ENCODE measurements around the gene ADAP1. TPM values are rescaled to one million over a fixed set of nuclear protein-coding genes. Genes with fewer than 3 reads are reported as not detected.
"Not testable (repeated sequence)": the region's sequence is repeated elsewhere in the genome, so short reads cannot be mapped to it uniquely, and the experiment has no call there.

ADAP1 gene
- total RNA-seq, 2 experiments from 2014 or later, result 2.4 to 7.0 TPM

GRCh38 chr7:961546-962400, 7.3 kb upstream of the ADAP1 start:
- POLR2A ChIA-PET, result interaction anchor here (1.5 kb wide), 1 partner anchor 11 kb away, joined by 5 read pairs; no protein-coding TSS in a partner anchor

GRCh38 chr7:960972-961371, 6.5 kb upstream of the ADAP1 start:
- H3K27ac ChIP-seq (ENCODE audit: low read depth, low read length, poor library complexity, severe bottlenecking); H3K79me2 ChIP-seq (ENCODE audit: insufficient read depth, low read depth, low read length); DNase-seq (ENCODE audit: low spot score); H3K4me2 ChIP-seq (ENCODE audit: low read length); BruUV-seq (replicated peaks); H4K20me1 ChIP-seq (ENCODE audit: insufficient read depth, low read length); POLR2A ChIA-PET; CTCF ChIA-PET (ENCODE audit: unreplicated experiment); H2AFZ ChIP-seq (ENCODE audit: low read length); H3K36me3 ChIP-seq (ENCODE audit: insufficient read depth, low read length); intact Hi-C loops (cut with micrococcal nuclease; ENCODE audit: unreplicated experiment); H3K9me2 ChIP-seq (ENCODE audit: insufficient read depth, low read length); H3K9me3 ChIP-seq (ENCODE audit: low read length); H3K4me3 ChIP-seq (ENCODE audit: low read depth, low read length, poor library complexity, severe bottlenecking): not testable (repeated sequence)
- peaks cover 41% of the 10 kb centered on the region for H3K4me1 ChIP-seq (ENCODE audit: insufficient read depth, low read length, poor library complexity, severe bottlenecking)

More at GRCh38 chr7:961546-962400, 7.3 kb upstream of the ADAP1 start:
- Histone ChIP-seq H4K20me1 (ENCODE audit: insufficient read depth, low read length) (no peaks in the 10 kb centered on the region), H3K4me2 (ENCODE audit: low read length) (no peak overlapping the region), H3K36me3 (ENCODE audit: insufficient read depth, low read length) (peaks cover 7% of the 10 kb centered on the region), H3K4me1 (ENCODE audit: insufficient read depth, low read length, poor library complexity, severe bottlenecking) (peaks cover 41% of the 10 kb centered on the region), H3K27ac (ENCODE audit: low read depth, low read length, poor library complexity, severe bottlenecking) (no peak overlapping the region), H3K9me3 (ENCODE audit: low read length) (no peaks in the 10 kb centered on the region), H3K9me2 (ENCODE audit: insufficient read depth, low read length) (no peaks in the 10 kb centered on the region), H3K4me3 (ENCODE audit: low read depth, low read length, poor library complexity, severe bottlenecking) (no peak overlapping the region), H2AFZ (ENCODE audit: low read length) (no peak overlapping the region), H3K79me2 (ENCODE audit: insufficient read depth, low read depth, low read length) (no peaks in the 10 kb centered on the region)
- no TSS peak for BruUV-seq (replicated peaks)
- DNase-seq (ENCODE audit: low spot score), result no peak
- CTCF ChIA-PET (ENCODE audit: unreplicated experiment), result no interaction called here
- TF ChIP-seq, protein P1, sequence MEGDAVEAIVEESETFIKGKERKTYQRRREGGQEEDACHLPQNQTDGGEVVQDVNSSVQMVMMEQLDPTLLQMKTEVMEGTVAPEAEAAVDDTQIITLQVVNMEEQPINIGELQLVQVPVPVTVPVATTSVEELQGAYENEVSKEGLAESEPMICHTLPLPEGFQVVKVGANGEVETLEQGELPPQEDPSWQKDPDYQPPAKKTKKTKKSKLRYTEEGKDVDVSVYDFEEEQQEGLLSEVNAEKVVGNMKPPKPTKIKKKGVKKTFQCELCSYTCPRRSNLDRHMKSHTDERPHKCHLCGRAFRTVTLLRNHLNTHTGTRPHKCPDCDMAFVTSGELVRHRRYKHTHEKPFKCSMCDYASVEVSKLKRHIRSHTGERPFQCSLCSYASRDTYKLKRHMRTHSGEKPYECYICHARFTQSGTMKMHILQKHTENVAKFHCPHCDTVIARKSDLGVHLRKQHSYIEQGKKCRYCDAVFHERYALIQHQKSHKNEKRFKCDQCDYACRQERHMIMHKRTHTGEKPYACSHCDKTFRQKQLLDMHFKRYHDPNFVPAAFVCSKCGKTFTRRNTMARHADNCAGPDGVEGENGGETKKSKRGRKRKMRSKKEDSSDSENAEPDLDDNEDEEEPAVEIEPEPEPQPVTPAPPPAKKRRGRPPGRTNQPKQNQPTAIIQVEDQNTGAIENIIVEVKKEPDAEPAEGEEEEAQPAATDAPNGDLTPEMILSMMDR (conservative IDR thresholded peaks at IDR 0.05; ENCODE audit: low read length), result no peak
- no peak for TF ChIP-seq EZH2phosphoT487 (IDR thresholded peaks at IDR 0.05; ENCODE audit: borderline replicate concordance, low read depth, low read length)
- intact Hi-C loops (cut with micrococcal nuclease; ENCODE audit: unreplicated experiment), result no loop called here

DNA sequence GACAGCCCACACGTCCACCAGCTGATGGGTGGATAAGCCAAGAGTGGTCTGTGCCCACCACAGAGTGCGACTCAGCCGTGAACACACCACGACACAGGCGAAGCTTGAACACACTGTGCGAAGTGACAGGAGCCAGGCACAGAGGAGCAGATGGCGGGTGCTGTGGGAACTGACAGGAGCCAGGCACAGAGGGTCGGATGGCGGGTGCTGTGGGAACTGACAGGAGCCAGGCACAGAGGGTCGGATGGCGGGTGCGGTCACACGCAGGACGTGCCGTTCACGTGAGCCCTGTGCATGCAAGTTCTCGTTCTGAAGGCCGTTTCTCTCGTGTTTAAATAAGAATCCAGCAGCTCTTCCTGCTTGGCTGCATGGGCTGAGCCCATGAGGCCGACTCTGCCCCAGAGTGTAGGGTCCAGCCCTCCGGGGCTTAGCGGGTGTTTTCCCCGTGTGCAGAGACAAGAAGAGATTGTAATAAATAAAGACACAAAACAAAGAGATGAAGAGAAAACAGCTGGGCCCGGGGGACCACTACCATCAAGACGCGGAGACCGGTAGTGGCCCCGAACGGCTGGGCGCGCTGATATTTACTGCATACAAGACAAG, 5.9 kb upstream of the ADAP1 start:
- Histone ChIP-seq H3K9me2 (ENCODE audit: insufficient read depth, low read length) (no peaks in the 10 kb centered on the region), H4K20me1 (ENCODE audit: insufficient read depth, low read length) (no peaks in the 10 kb centered on the region), H3K4me1 (ENCODE audit: insufficient read depth, low read length, poor library complexity, severe bottlenecking) (peaks cover 41% of the 10 kb centered on the region), H2AFZ (ENCODE audit: low read length) (no peak overlapping the region), H3K79me2 (ENCODE audit: insufficient read depth, low read depth, low read length) (no peaks in the 10 kb centered on the region), H3K9me3 (ENCODE audit: low read length) (no peaks in the 10 kb centered on the region), H3K36me3 (ENCODE audit: insufficient read depth, low read length) (no peaks in the 10 kb centered on the region; the same call in 1 of the 2 replicates), H3K4me3 (ENCODE audit: low read depth, low read length, poor library complexity, severe bottlenecking) (no peak overlapping the region), H3K27ac (ENCODE audit: low read depth, low read length, poor library complexity, severe bottlenecking) (no peak overlapping the region), H3K4me2 (ENCODE audit: low read length) (no peak overlapping the region)
- intact Hi-C loops (cut with micrococcal nuclease; ENCODE audit: unreplicated experiment), result no loop called here
- no peak for TF ChIP-seq EZH2phosphoT487 (IDR thresholded peaks at IDR 0.05; ENCODE audit: borderline replicate concordance, low read depth, low read length)
- TF ChIP-seq, protein P1 (conservative IDR thresholded peaks at IDR 0.05; ENCODE audit: low read length), result no peak
- DNase-seq (ENCODE audit: low spot score), result no peak
- no TSS peak for BruUV-seq (replicated peaks)
- CTCF ChIA-PET (ENCODE audit: unreplicated experiment), result no interaction called here
- POLR2A ChIA-PET, result no interaction called here

- POLR2A ChIA-PET, result interaction anchor here (0.6 to 0.8 kb wide), 3 partner anchors 13 to 790 kb away, joined by 3 to 8 read pairs (median 4); no protein-coding TSS in a partner anchor
- H3K27ac ChIP-seq (ENCODE audit: low read depth, low read length, poor library complexity, severe bottlenecking); H3K4me2 ChIP-seq (ENCODE audit: low read length); H3K36me3 ChIP-seq (ENCODE audit: insufficient read depth, low read length); H4K20me1 ChIP-seq (ENCODE audit: insufficient read depth, low read length); H3K9me3 ChIP-seq (ENCODE audit: low read length); CTCF ChIA-PET (ENCODE audit: unreplicated experiment); H2AFZ ChIP-seq (ENCODE audit: low read length); BruUV-seq (replicated peaks); intact Hi-C loops (cut with micrococcal nuclease; ENCODE audit: unreplicated experiment); H3K9me2 ChIP-seq (ENCODE audit: insufficient read depth, low read length); H3K4me3 ChIP-seq (ENCODE audit: low read depth, low read length, poor library complexity, severe bottlenecking); DNase-seq (ENCODE audit: low spot score); H3K79me2 ChIP-seq (ENCODE audit: insufficient read depth, low read depth, low read length): not testable (repeated sequence)
- peaks cover 34% of the 10 kb centered on the region for H3K4me1 ChIP-seq (ENCODE audit: insufficient read depth, low read length, poor library complexity, severe bottlenecking)
Measured at GRCh38 chr7:959740-960139, 5.3 kb upstream of the ADAP1 start.

Measured in OCI-LY7 (cell line).